Measurements from ENCODE around the gene AEBP2. TPM values are rescaled to one million over a fixed set of nuclear protein-coding genes. Genes with fewer than 3 reads are reported as not detected.

Gene AEBP2
- total and polyA plus RNA-seq, 2 donors (not counting 3 experiments of a cell fraction or from before 2014, with no cell fraction given) = 8.8 to 42.2 TPM

DNA sequence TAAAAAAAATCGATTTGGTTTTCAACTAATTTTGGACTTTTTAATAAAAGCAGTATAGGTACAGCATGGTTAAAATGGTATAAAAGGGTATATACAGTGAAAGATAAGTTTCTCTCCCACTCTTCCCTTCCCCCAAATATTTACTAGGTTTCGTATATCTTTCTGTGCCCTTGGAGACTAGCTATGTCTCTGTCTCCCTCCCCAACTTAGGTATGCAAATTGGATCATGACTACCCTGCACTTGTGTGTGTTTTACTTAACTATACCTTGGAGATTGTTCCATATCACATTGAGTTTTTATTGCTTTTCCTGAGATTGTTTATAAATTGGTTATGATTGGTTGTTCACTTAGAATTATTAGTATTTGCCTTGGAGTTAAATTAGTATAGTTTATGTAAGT lies 19.4 kb downstream of the AEBP2 start:
- no peak overlapping the region for H3K27ac ChIP-seq (ENCODE audit: insufficient read depth, low read depth, low read length)
- ChIA-PET CTCF (no interaction called here), POLR2A (no interaction called here)
- intact Hi-C loops (cut with micrococcal nuclease) = no loop called here
- H4K20me1 ChIP-seq (replicated peaks; ENCODE audit: control insufficient read depth, extremely low read depth, insufficient read depth, low read length) = peaks cover 2% of the 10 kb centered on the region
- H3K9me3 ChIP-seq (replicated peaks; ENCODE audit: control insufficient read depth, insufficient read depth, low read length) = no peaks in the 10 kb centered on the region
- BruUV-seq (replicated peaks) = no TSS peak
- H2AFZ ChIP-seq (ENCODE audit: low read depth, low read length) = no peak overlapping the region
- no peak overlapping the region for H3K4me3 ChIP-seq (replicated peaks in 1 of 3; ENCODE audit: insufficient read depth in 1 of 3, low read depth in 1 of 3, low read length in 3 of 3)
- dilution Hi-C loops (cut with MboI; ENCODE audit: extremely low pct_ligation_motif_present, low sequenced_read_pairs) = no loop called here
- H3K4me1 ChIP-seq (ENCODE audit: control insufficient read depth, extremely low read depth, insufficient read depth, low read length) = peaks cover 4% of the 10 kb centered on the region
- TF ChIP-seq GATA2 (IDR thresholded peaks at IDR 0.05; ENCODE audit: insufficient read depth, insufficient read length, low read depth, low read length) = no peak
- TF ChIP-seq MYC (IDR thresholded peaks at IDR 0.05; ENCODE audit: low read depth, low read length) = no peak
- TF ChIP-seq, protein P1, sequence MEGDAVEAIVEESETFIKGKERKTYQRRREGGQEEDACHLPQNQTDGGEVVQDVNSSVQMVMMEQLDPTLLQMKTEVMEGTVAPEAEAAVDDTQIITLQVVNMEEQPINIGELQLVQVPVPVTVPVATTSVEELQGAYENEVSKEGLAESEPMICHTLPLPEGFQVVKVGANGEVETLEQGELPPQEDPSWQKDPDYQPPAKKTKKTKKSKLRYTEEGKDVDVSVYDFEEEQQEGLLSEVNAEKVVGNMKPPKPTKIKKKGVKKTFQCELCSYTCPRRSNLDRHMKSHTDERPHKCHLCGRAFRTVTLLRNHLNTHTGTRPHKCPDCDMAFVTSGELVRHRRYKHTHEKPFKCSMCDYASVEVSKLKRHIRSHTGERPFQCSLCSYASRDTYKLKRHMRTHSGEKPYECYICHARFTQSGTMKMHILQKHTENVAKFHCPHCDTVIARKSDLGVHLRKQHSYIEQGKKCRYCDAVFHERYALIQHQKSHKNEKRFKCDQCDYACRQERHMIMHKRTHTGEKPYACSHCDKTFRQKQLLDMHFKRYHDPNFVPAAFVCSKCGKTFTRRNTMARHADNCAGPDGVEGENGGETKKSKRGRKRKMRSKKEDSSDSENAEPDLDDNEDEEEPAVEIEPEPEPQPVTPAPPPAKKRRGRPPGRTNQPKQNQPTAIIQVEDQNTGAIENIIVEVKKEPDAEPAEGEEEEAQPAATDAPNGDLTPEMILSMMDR (IDR thresholded peaks at IDR 0.05; ENCODE audit: extremely low read depth in 1 of 2, insufficient read depth in 1 of 2, low read depth in 1 of 2, low read length in 2 of 2) = no peak
- no peak for TF ChIP-seq POLR2AphosphoS5 (IDR thresholded peaks at IDR 0.05; ENCODE audit: insufficient read depth, low read depth, low read length)
- TF ChIP-seq POLR2A (IDR thresholded peaks at IDR 0.05; ENCODE audit: low read depth, low read length) = no peak
- no peak for TF ChIP-seq FOS (IDR thresholded peaks at IDR 0.05; ENCODE audit: borderline replicate concordance, insufficient read depth, low read length)
- no peak for TF ChIP-seq EZH2 (IDR thresholded peaks at IDR 0.05; ENCODE audit: borderline replicate concordance, low read depth, low read length, severe bottlenecking)
- H3K4me2 ChIP-seq (ENCODE audit: insufficient read depth, low read length) = no peak overlapping the region
- DNase-seq (ENCODE audit: low read depth, low spot score) (no peak), FAIRE-seq (no peak)
- no peaks in the 10 kb centered on the region for H3K27me3 ChIP-seq (ENCODE audit: control insufficient read depth in 2 of 2, insufficient read depth in 2 of 2, low read length in 2 of 2)
- H3K36me3 ChIP-seq (ENCODE audit: control insufficient read depth in 2 of 2, extremely low read depth in 1 of 2, insufficient read depth in 2 of 2, low read length in 2 of 2) = peaks cover 0 to 4% of the 10 kb centered on the region in 2 experiments
- H3K9me1 ChIP-seq (replicated peaks; ENCODE audit: control insufficient read depth, extremely low read depth, insufficient read depth, low read length) = no peaks in the 10 kb centered on the region
- no peak overlapping the region for H3K9ac ChIP-seq (replicated peaks; ENCODE audit: extremely low read depth, insufficient read depth, low read length)
- peaks cover 87% of the 10 kb centered on the region for H3K79me2 ChIP-seq (ENCODE audit: control insufficient read depth, insufficient read depth, low read length)

All from endothelial cell of umbilical vein (primary cell).